ENCODE measurements around the gene MPIG6B. TPM values are rescaled to one million over a fixed set of nuclear protein-coding genes. Genes with fewer than 3 reads are reported as not detected.

Gene MPIG6B
- total RNA-seq, 1 experiment from 2014 or later: not detected

- Histone ChIP-seq H3K27me3 (ENCODE audit: insufficient read depth, low read length) (no peaks in the 10 kb centered on the region), H3K9ac (ENCODE audit: extremely low read depth, insufficient read length, low read length) (no peak overlapping the region), H3T11ph (ENCODE audit: low read length) (no peak overlapping the region), H4K91ac (ENCODE audit: insufficient read length, low read depth, low read length) (no peak overlapping the region), H4K8ac (replicated peaks; ENCODE audit: insufficient read length, low read depth, low read length) (no peak overlapping the region), H3K79me2 (ENCODE audit: insufficient read depth, low read length) (peaks cover 6% of the 10 kb centered on the region; the same call in 1 of the 2 replicates), H2AK5ac (ENCODE audit: insufficient read length, low read length) (no peak overlapping the region), H2BK20ac (ENCODE audit: low read depth, low read length, poor library complexity, severe bottlenecking) (no peak overlapping the region), H3K79me1 (ENCODE audit: insufficient read depth, low read depth, low read length, poor library complexity, severe bottlenecking) (no peaks in the 10 kb centered on the region), H4K20me1 (ENCODE audit: control insufficient read depth, insufficient read depth, insufficient read length) (no peaks in the 10 kb centered on the region), H3K9me3 (ENCODE audit: control insufficient read depth, low read depth, low read length) (no peaks in the 10 kb centered on the region), H3K4me2 (ENCODE audit: insufficient read depth, insufficient read length, low read length) (no peak overlapping the region), H2BK12ac (ENCODE audit: insufficient read length, low read depth, low read length) (no peak overlapping the region), H2BK120ac (ENCODE audit: low read depth, low read length, poor library complexity, severe bottlenecking) (no peak overlapping the region), H2BK5ac (ENCODE audit: insufficient read length, low read length) (no peak overlapping the region), H3K18ac (ENCODE audit: insufficient read length, low read depth, low read length) (no peak overlapping the region), H3K23ac (ENCODE audit: insufficient read length, low read depth, low read length) (no peak overlapping the region), H3K4me1 (ENCODE audit: insufficient read depth, low read length) (peaks cover 12% of the 10 kb centered on the region), H2AFZ (ENCODE audit: low read length) (no peak overlapping the region), H3K4ac (ENCODE audit: low read depth, low read length) (no peak overlapping the region), H3K27ac (ENCODE audit: insufficient read length, low read depth, low read length) (no peak overlapping the region), H3K56ac (ENCODE audit: insufficient read length, low read depth, low read length) (no peak overlapping the region), H2BK15ac (ENCODE audit: low read depth, low read length) (no peak overlapping the region), H3K23me2 (ENCODE audit: insufficient read length, low read depth, low read length, poor library complexity, severe bottlenecking) (peaks cover 30% of the 10 kb centered on the region), H3K14ac (ENCODE audit: insufficient read depth, low read length) (no peak overlapping the region), H4K5ac (ENCODE audit: insufficient read length, low read depth, low read length) (no peak overlapping the region)
- Mint-ChIP-seq H3K27me3 (ENCODE audit: low read depth) (no peaks in the 10 kb centered on the region), H3K36me3 (ENCODE audit: insufficient read depth in 1 of 3, low read depth in 3 of 3) (peaks cover 36 to 46% (median 38%) of the 10 kb centered on the region in 3 experiments), H3K9me3 (no peaks in the 10 kb centered on the region; a peak in 2 of 5 replicates), H3K4me1 (peaks cover 49 to 50% of the 10 kb centered on the region in 2 experiments), H3K27ac (peak overlapping the region in 2 of 3 experiments; percentile 58 to 93; a peak in 2 of 7 replicates), H3K4me3 (peak overlapping the region in 1 of 2 experiments; percentile 91; a peak in 3 of 5 replicates)
- DNase-seq: no peak
- no CpG with 5 or more reads among the region's 4 CpGs for WGBS (ENCODE audit: extremely low coverage, insufficient read length, low lambda C conversion rate)
- no peak for TF ChIP-seq CTCF (conservative IDR thresholded peaks at IDR 0.05)
Observed at GRCh38 chr6:31733734-31734133, 10.6 kb downstream of the MPIG6B start.
